ENCODE results near the gene APBB3.

Gene APBB3

GRCh38 chr5:140575309-140575708 lies 10.9 kb upstream of the APBB3 start:
- DNase-seq (ENCODE audit: low read depth, low spot score), result no peak

- no peak for DNase-seq (ENCODE audit: low read depth, low spot score)
These were observed 9.8 kb upstream of the APBB3 start for GRCh38 chr5:140574165-140574564.

GRCh38 chr5:140573683-140574082 lies 9.3 kb upstream of the APBB3 start:
- no peak for DNase-seq (ENCODE audit: low read depth, low spot score)

- no peak for DNase-seq (ENCODE audit: low read depth, low spot score)
These were observed 6.7 kb upstream of the APBB3 start for GRCh38 chr5:140571105-140571504.

- no peak for DNase-seq (ENCODE audit: low read depth, low spot score)
These were observed 6.1 kb upstream of the APBB3 start for GRCh38 chr5:140570488-140570887.

- DNase-seq (ENCODE audit: low read depth, low spot score), result no peak
These were observed 5.7 kb upstream of the APBB3 start for GRCh38 chr5:140570058-140570457.

GRCh38 chr5:140569197-140569596 lies 4.8 kb upstream of the APBB3 start:
- no peak for DNase-seq (ENCODE audit: low read depth, low spot score)

GRCh38 chr5:140568443-140569063 lies 4.2 kb upstream of the APBB3 start:
- DNase-seq (ENCODE audit: low read depth, low spot score), result no peak

- no peak for DNase-seq (ENCODE audit: low read depth, low spot score)
These were observed 3.5 kb upstream of the APBB3 start for GRCh38 chr5:140567871-140568270.

GRCh38 chr5:140567136-140567818 lies 2.9 kb upstream of the APBB3 start:
- DNase-seq (ENCODE audit: low read depth, low spot score), result no peak

GRCh38 chr5:140566665-140567064 lies 2.3 kb upstream of the APBB3 start:
- DNase-seq (ENCODE audit: low read depth, low spot score), result no peak

GRCh38 chr5:140565780-140566095 lies 1.3 kb upstream of the APBB3 start:
- DNase-seq (ENCODE audit: low read depth, low spot score), result no peak

- DNase-seq (ENCODE audit: low read depth, low spot score), result no peak
These were observed 804 bp upstream of the APBB3 start for GRCh38 chr5:140565024-140565779.

GRCh38 chr5:140563596-140563995 lies 802 bp downstream of the APBB3 start:
- DNase-seq (ENCODE audit: low read depth, low spot score), result no peak

GRCh38 chr5:140561753-140562523 lies 2.5 kb downstream of the APBB3 start:
- DNase-seq (ENCODE audit: low read depth, low spot score), result no peak

GRCh38 chr5:140560227-140560626 lies 4.2 kb downstream of the APBB3 start:
- no peak for DNase-seq (ENCODE audit: low read depth, low spot score)

GRCh38 chr5:140558542-140558941 lies 5.9 kb downstream of the APBB3 start:
- DNase-seq (ENCODE audit: low read depth, low spot score), result no peak

- DNase-seq (ENCODE audit: low read depth, low spot score), result no peak
These were observed 6.4 kb downstream of the APBB3 start for GRCh38 chr5:140557965-140558364.

- DNase-seq (ENCODE audit: low read depth, low spot score), result peak; percentile 70
These were observed 7.1 kb downstream of the APBB3 start, which contains the start of gene SRA1 for GRCh38 chr5:140557136-140557805. Gene SRA1 (minus strand): TSS chr5:140557473. CDS start chr5:140557452, 21 bp downstream.

GRCh38 chr5:140556438-140556837 lies 8.0 kb downstream of the APBB3 start:
- no peak for DNase-seq (ENCODE audit: low read depth, low spot score)

- no peak for DNase-seq (ENCODE audit: low read depth, low spot score)
These were observed 8.6 kb downstream of the APBB3 start for GRCh38 chr5:140555747-140556312.
